IMR-90 (cell line): Measurements from ENCODE around the gene CRACDL. TPM values are rescaled to one million over a fixed set of nuclear protein-coding genes. Genes with fewer than 3 reads are reported as not detected.

ENCODE experiments used
- ATAC-seq: fragments of 200-7000 bp; cut with Tn5 transposase; 2 replicates; pipeline ENCODE4 v1.9.1; 2020; ENCODE audit warnings: low read depth, mild to moderate bottlenecking, moderate library complexity
- BruUV-seq: library from RNA; stranded (reverse); fragments of 400-500 nt; replicated peaks from 2 replicates; lab custom pipeline; 2021; lab: Mats Ljungman, UMichigan
- CTCF ChIA-PET: fragments of 300-600 bp; formaldehyde crosslinking; extraction: SDS; loops from one replicate; lab custom pipeline; 2021; ENCODE audit warnings: antibody characterized with exemption; lab: Yijun Ruan, JAX
- POLR2A ChIA-PET: fragments of 300-600 bp; sonication (Branson Sonifier 250); formaldehyde crosslinking; loops from one replicate; lab custom pipeline; 2022; ENCODE audit warnings: antibody characterized with exemption; ENCODE audit not compliant: unreplicated experiment; lab: Charles Lee
- DNase-seq: peaks from one replicate; pipeline ENCODE4 v3.0.0; 2013
- H2AFZ ChIP-seq: replicated peaks from 2 replicates; pipeline ENCODE3; 2013; ENCODE audit warnings: low read length, mild to moderate bottlenecking; ENCODE audit not compliant: poor library complexity
- H2AK5ac ChIP-seq: 2 replicates; pipeline ENCODE4 v1.6.1; 2013; ENCODE audit warnings: low read depth, low read length, inconsistent platforms
- H2AK9ac ChIP-seq: replicated peaks from 2 replicates; pipeline ENCODE3; 2013; ENCODE audit warnings: mild to moderate bottlenecking, low read depth, low read length, moderate library complexity; ENCODE audit not compliant: poor library complexity
- H2BK120ac ChIP-seq: 2 replicates; pipeline ENCODE4 v1.6.1; 2013; ENCODE audit warnings: low read depth, low read length, inconsistent platforms
- H2BK15ac ChIP-seq: 3 replicates; pipeline ENCODE4 v1.6.1; 2013; ENCODE audit warnings: low read depth, low read length, inconsistent platforms
- H2BK20ac ChIP-seq: 2 replicates; pipeline ENCODE4 v1.6.1; 2013; ENCODE audit warnings: low read depth, mild to moderate bottlenecking, inconsistent platforms, low read length, moderate library complexity
- H2BK5ac ChIP-seq: 2 replicates; pipeline ENCODE4 v1.6.1; 2013; ENCODE audit warnings: mild to moderate bottlenecking, low read depth, low read length, inconsistent platforms; ENCODE audit not compliant: poor library complexity, severe bottlenecking
- H3K14ac ChIP-seq: replicated peaks from 2 replicates; pipeline ENCODE4 v1.6.1; 2013; ENCODE audit warnings: low read depth, low read length, inconsistent platforms
- H3K18ac ChIP-seq: 2 replicates; pipeline ENCODE4 v1.6.1; 2013; ENCODE audit warnings: low read depth, low read length, control low read depth
- H3K23ac ChIP-seq: 2 replicates; pipeline ENCODE4 v1.6.1; 2013; ENCODE audit warnings: low read depth, low read length, inconsistent platforms
- H3K27ac ChIP-seq: 2 replicates; pipeline ENCODE4 v1.5.1; 2013; ENCODE audit warnings: mild to moderate bottlenecking, control low read depth, low read length; ENCODE audit not compliant: insufficient read depth
- H3K27me3 ChIP-seq: 2 replicates; pipeline ENCODE4 v1.6.1; 2013; ENCODE audit warnings: low read length; ENCODE audit not compliant: control insufficient read depth, insufficient read depth
- H3K36me3 ChIP-seq: 2 replicates; pipeline ENCODE4 v1.6.1; 2013; ENCODE audit warnings: low read length, mixed read lengths; ENCODE audit not compliant: control insufficient read depth, insufficient read depth
- H3K4ac ChIP-seq: 2 replicates; pipeline ENCODE4 v1.6.1; 2013; ENCODE audit warnings: low read depth, low read length, inconsistent platforms
- H3K4me1 ChIP-seq: 2 replicates; pipeline ENCODE4 v1.6.1; 2013; ENCODE audit warnings: low read length, mixed read lengths; ENCODE audit not compliant: control insufficient read depth, insufficient read depth
- H3K4me2 ChIP-seq: 2 replicates; pipeline ENCODE4 v1.6.1; 2013; ENCODE audit warnings: low read depth, mild to moderate bottlenecking, control low read depth, low read length, moderate library complexity
- H3K4me3 ChIP-seq: 2 replicates; pipeline ENCODE4 v1.5.1; 2013; ENCODE audit warnings: low read depth, mild to moderate bottlenecking, control low read depth, low read length, moderate library complexity; ENCODE audit not compliant: insufficient read depth
- H3K56ac ChIP-seq: 2 replicates; pipeline ENCODE4 v1.6.1; 2013; ENCODE audit warnings: low read length, inconsistent platforms; ENCODE audit not compliant: insufficient read depth; ENCODE audit errors: extremely low read depth
- H3K79me1 ChIP-seq, 2 experiments: 2 replicates each; pipeline ENCODE4 v1.6.1; 2013; ENCODE audit warnings: low read length in 2 of 2, inconsistent platforms in 1 of 2, low read depth in 1 of 2
- H3K9ac ChIP-seq: 2 replicates; pipeline ENCODE4 v1.6.1; 2013; ENCODE audit warnings: low read depth, low read length, control low read depth
- H3K9me1 ChIP-seq: 2 replicates; pipeline ENCODE4 v1.6.1; 2013; ENCODE audit warnings: low read length, inconsistent platforms; ENCODE audit not compliant: insufficient read depth
- H3K9me3 ChIP-seq: 2 replicates; pipeline ENCODE4 v1.6.1; 2013; ENCODE audit warnings: low read length; ENCODE audit not compliant: control insufficient read depth, insufficient read depth
- H4K20me1 ChIP-seq: 2 replicates; pipeline ENCODE4 v1.6.1; 2013; ENCODE audit warnings: low read length, inconsistent platforms; ENCODE audit not compliant: insufficient read depth
- H4K5ac ChIP-seq: 2 replicates; pipeline ENCODE4 v1.6.1; 2013; ENCODE audit warnings: mild to moderate bottlenecking, low read depth, low read length, control low read depth
- H4K8ac ChIP-seq, 2 experiments: 2 replicates each; pipeline ENCODE4 v1.6.1; 2013; ENCODE audit warnings: low read depth in 2 of 2, low read length in 2 of 2, control low read depth in 1 of 2, inconsistent platforms in 1 of 2
- H4K91ac ChIP-seq: 2 replicates; pipeline ENCODE4 v1.6.1; 2013; ENCODE audit warnings: low read depth, low read length, inconsistent platforms; ENCODE audit not compliant: insufficient read depth
- BHLHE40 ChIP-seq: fragments of 150-350 bp; IDR thresholded peaks from 2 replicates; pipeline ENCODE4 v1.6.1; 2016; ENCODE audit warnings: mild to moderate bottlenecking, low read depth, low read length
- CEBPB ChIP-seq: IDR thresholded peaks from 2 replicates; pipeline ENCODE4 v1.6.1; 2012; ENCODE audit warnings: low read depth, low read length, improper control_type of control experiment
- CHD1 ChIP-seq: IDR thresholded peaks from 2 replicates; pipeline ENCODE4 v1.6.1; 2012; ENCODE audit warnings: low read depth, low read length, improper control_type of control experiment
- FOS ChIP-seq: fragments of 150-350 bp; IDR thresholded peaks from 2 replicates; pipeline ENCODE4 v1.6.1; 2016; ENCODE audit warnings: low read depth, low read length
- MAFK ChIP-seq: IDR thresholded peaks from 2 replicates; pipeline ENCODE4 v1.6.1; 2012; ENCODE audit warnings: low read depth, low read length, improper control_type of control experiment
- MAZ ChIP-seq: IDR thresholded peaks from 2 replicates; pipeline ENCODE4 v1.6.1; 2012; ENCODE audit warnings: low read depth, mild to moderate bottlenecking, low read length, improper control_type of control experiment, moderate library complexity, borderline replicate concordance
- MXI1 ChIP-seq: IDR thresholded peaks from 2 replicates; pipeline ENCODE4 v1.6.1; 2012; ENCODE audit warnings: low read depth, mild to moderate bottlenecking, low read length, moderate library complexity, borderline replicate concordance
- POLR2A ChIP-seq: IDR thresholded peaks from 2 replicates; pipeline ENCODE4 v1.6.1; 2012; ENCODE audit warnings: mild to moderate bottlenecking, low read depth, low read length
- RAD21 ChIP-seq: IDR thresholded peaks from 2 replicates; pipeline ENCODE4 v1.6.1; 2012; ENCODE audit warnings: low read length, improper control_type of control experiment
- RCOR1 ChIP-seq: IDR thresholded peaks from 2 replicates; pipeline ENCODE4 v1.6.1; 2012; ENCODE audit warnings: mild to moderate bottlenecking, low read length, improper control_type of control experiment; ENCODE audit not compliant: insufficient replicate concordance
- RFX5 ChIP-seq: IDR thresholded peaks from 2 replicates; pipeline ENCODE4 v1.8.0; 2012; ENCODE audit warnings: low read depth, mild to moderate bottlenecking, low read length, moderate library complexity
- SMC3 ChIP-seq: fragments of 150-350 bp; IDR thresholded peaks from 2 replicates; pipeline ENCODE4 v1.6.1; 2016; ENCODE audit warnings: low read depth, mild to moderate bottlenecking, antibody characterized with exemption, low read length, moderate library complexity
- WGBS, 2 experiments: methylation state at CpG; one replicate each; pipeline versions ENCODE4 v1.1.5 to v1.1.7; 2013; ENCODE audit warnings: missing lambda C conversion rate in 2 of 2; ENCODE audit not compliant: insufficient read length in 1 of 2; ENCODE audit errors: extremely low coverage in 2 of 2; 5-methylcytosine and 5-hydroxymethylcytosine counted together
- dilution Hi-C: fragments of 300-500 bp; cut with HindIII; formaldehyde crosslinking; loops from one replicate; pipeline ENCODE4 v1.14.3; 2018; ENCODE audit warnings: low sequenced_read_pairs; ENCODE audit not compliant: unreplicated experiment
- in situ Hi-C: fragments of 300-500 bp; cut with MboI; formaldehyde crosslinking; loops from 3 replicates; pipeline ENCODE4 v1.14.3; 2019; ENCODE audit warnings: low sequenced_read_pairs, inconsistent platforms, mixed read lengths
- intact Hi-C: fragments of 100-400 bp; cut with micrococcal nuclease; formaldehyde crosslinking; loops from 2 replicates; pipeline ENCODE4 v1.10.0; 2022
- polyA plus RNA-seq, 3 experiments: library from polyadenylated mRNA; depleted of rRNA; stranded (reverse); fragments of >200 nt; gene quantifications; 2 replicates each; pipeline ENCODE4 v1.2.3, GENCODE V29; 2012; ENCODE audit warnings: low replicate concordance in 1 of 3
- total RNA-seq: library from RNA; depleted of rRNA; stranded (reverse); fragments of >200 nt; gene quantifications from 2 replicates; pipeline ENCODE4 v1.2.3, GENCODE V29; 2012
- TF ChIP-seq, protein P1 (sequence below): fragments of 150-350 bp; IDR thresholded peaks from 2 replicates; pipeline ENCODE4 v1.6.1; 2017; ENCODE audit warnings: mild to moderate bottlenecking, antibody characterized with exemption, low read length, low read depth
- TF ChIP-seq, protein P2 (sequence below): conservative IDR thresholded peaks from 2 replicates; pipeline ENCODE4 v1.5.1; 2012; ENCODE audit warnings: mild to moderate bottlenecking, low read depth, low read length, improper control_type of control experiment

CRACDL gene
- total and polyA plus RNA-seq, 2 of the 4 experiments (the other 2 are of a cell fraction), result not detected

GRCh38 chr2:98781822-98782221 is 154.2 kb downstream of the CRACDL start:
- no peak overlapping the region for H3K14ac ChIP-seq
- dilution Hi-C loops (no loop called here), in situ Hi-C loops (no loop called here), intact Hi-C loops (no loop called here)
- H3K27ac ChIP-seq, result no peak overlapping the region
- TF ChIP-seq, protein P1, sequence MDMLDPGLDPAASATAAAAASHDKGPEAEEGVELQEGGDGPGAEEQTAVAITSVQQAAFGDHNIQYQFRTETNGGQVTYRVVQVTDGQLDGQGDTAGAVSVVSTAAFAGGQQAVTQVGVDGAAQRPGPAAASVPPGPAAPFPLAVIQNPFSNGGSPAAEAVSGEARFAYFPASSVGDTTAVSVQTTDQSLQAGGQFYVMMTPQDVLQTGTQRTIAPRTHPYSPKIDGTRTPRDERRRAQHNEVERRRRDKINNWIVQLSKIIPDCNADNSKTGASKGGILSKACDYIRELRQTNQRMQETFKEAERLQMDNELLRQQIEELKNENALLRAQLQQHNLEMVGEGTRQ, result no peak
- TF ChIP-seq MXI1 (no peak), RCOR1 (no peak), MAZ (no peak), MAFK (no peak), RFX5 (no peak), SMC3 (no peak), FOS (no peak), CEBPB (no peak), BHLHE40 (no peak), POLR2A (no peak), RAD21 (no peak), CHD1 (no peak)
- TF ChIP-seq, protein P2, sequence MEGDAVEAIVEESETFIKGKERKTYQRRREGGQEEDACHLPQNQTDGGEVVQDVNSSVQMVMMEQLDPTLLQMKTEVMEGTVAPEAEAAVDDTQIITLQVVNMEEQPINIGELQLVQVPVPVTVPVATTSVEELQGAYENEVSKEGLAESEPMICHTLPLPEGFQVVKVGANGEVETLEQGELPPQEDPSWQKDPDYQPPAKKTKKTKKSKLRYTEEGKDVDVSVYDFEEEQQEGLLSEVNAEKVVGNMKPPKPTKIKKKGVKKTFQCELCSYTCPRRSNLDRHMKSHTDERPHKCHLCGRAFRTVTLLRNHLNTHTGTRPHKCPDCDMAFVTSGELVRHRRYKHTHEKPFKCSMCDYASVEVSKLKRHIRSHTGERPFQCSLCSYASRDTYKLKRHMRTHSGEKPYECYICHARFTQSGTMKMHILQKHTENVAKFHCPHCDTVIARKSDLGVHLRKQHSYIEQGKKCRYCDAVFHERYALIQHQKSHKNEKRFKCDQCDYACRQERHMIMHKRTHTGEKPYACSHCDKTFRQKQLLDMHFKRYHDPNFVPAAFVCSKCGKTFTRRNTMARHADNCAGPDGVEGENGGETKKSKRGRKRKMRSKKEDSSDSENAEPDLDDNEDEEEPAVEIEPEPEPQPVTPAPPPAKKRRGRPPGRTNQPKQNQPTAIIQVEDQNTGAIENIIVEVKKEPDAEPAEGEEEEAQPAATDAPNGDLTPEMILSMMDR, result no peak
- no peak overlapping the region for H2AK9ac ChIP-seq
- no peaks in the 10 kb centered on the region for H3K9me3 ChIP-seq
- H3K4me3 ChIP-seq, result no peak overlapping the region
- H2BK5ac ChIP-seq, result no peak overlapping the region
- no peak overlapping the region for H2AK5ac ChIP-seq
- H3K18ac ChIP-seq, result no peak overlapping the region
- H4K8ac ChIP-seq, result no peak overlapping the region
- H4K20me1 ChIP-seq, result no peaks in the 10 kb centered on the region
- POLR2A ChIA-PET, result no interaction called here
- no peak overlapping the region for H2AFZ ChIP-seq
- H3K4me1 ChIP-seq, result no peaks in the 10 kb centered on the region
- no peaks in the 10 kb centered on the region for H3K27me3 ChIP-seq
- CTCF ChIA-PET, result interaction anchor here (0.7 kb wide), 1 partner anchor 651 kb away, joined by 3 read pairs; no protein-coding TSS in a partner anchor
- H3K9me1 ChIP-seq, result no peaks in the 10 kb centered on the region
- no peak for DNase-seq
- H3K4ac ChIP-seq, result no peak overlapping the region
- H2BK120ac ChIP-seq, result no peak overlapping the region
- BruUV-seq, result no TSS peak
- H3K4me2 ChIP-seq, result no peak overlapping the region
- no peak overlapping the region for H2BK15ac ChIP-seq
- H3K79me1 ChIP-seq, result no peaks in the 10 kb centered on the region
- H3K56ac ChIP-seq, result no peak overlapping the region
- no peak overlapping the region for H2BK20ac ChIP-seq
- ATAC-seq, result no peak
- H3K36me3 ChIP-seq, result no peaks in the 10 kb centered on the region
- H4K91ac ChIP-seq, result no peak overlapping the region
- WGBS, 2 experiments, result no CpG with 5 or more reads among the region's 1 CpG
- no peak overlapping the region for H4K5ac ChIP-seq
- H3K23ac ChIP-seq, result no peak overlapping the region
- no peak overlapping the region for H3K9ac ChIP-seq
